Measurements from ENCODE around the gene SLC22A2. TPM values are rescaled to one million over a fixed set of nuclear protein-coding genes. Genes with fewer than 3 reads are reported as not detected.

SLC22A2 gene
- polyA plus RNA-seq, 1 donor: not detected

Other genes with a start within 250 kb of the SLC22A2 start
- 0.77 TPM for gene SLC22A1, start 137.0 kb downstream of the SLC22A2 start, polyA plus RNA-seq (ENCODE audit: insufficient read length)
- gene SLC22A3, start 89.6 kb upstream of the SLC22A2 start, polyA plus RNA-seq (ENCODE audit: insufficient read length): 8.7 TPM

Measured in hindlimb muscle (tissue), 1 donor.